G401 (cell line): ENCODE results near the gene PTPN13. TPM values are rescaled to one million over a fixed set of nuclear protein-coding genes. Genes with fewer than 3 reads are reported as not detected.
"Not testable (repeated sequence)": the region's sequence is repeated elsewhere in the genome, so short reads cannot be mapped to it uniquely, and the experiment has no call there.

ENCODE experiments used
- DNase-seq: peaks from one replicate; pipeline ENCODE4 v3.0.0-alpha.2; 2015; ENCODE audit warnings: low spot score
- in situ Hi-C: cut with HindIII; loops from 2 replicates; pipeline ENCODE4 v1.10.0; 2016; ENCODE audit warnings: low sequenced_read_pairs, mixed read lengths
- total RNA-seq: library from RNA; depleted of rRNA; stranded (reverse); fragments of >200 nt; shearing (Covaris generic); gene quantifications from 2 replicates; pipeline ENCODE4 v1.2.3, GENCODE V29; 2014

PTPN13 gene
- total RNA-seq, 1 experiment from 2014 or later: 0.51 TPM

DNA sequence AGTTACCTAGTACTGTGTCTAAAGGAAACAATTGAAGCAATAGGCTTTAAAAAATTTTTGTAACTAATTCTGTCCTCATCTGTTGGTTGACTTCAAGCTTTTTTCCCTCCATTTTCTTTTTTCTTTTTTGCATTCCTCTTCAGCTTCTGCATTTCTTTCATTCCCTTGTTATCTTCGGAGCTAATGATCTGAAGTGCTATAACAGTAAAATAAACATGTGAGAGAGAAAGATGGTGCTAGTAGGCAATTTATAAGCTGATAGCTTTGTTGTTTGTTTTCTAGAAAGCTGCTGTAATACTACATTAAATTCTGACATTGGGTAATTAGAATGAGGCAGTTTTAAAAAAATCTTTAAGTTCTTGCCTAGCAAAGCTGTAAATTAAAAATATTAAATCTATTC is 37.1 kb downstream of the PTPN13 start:
- in situ Hi-C loops: no loop called here
- DNase-seq: no peak

DNA sequence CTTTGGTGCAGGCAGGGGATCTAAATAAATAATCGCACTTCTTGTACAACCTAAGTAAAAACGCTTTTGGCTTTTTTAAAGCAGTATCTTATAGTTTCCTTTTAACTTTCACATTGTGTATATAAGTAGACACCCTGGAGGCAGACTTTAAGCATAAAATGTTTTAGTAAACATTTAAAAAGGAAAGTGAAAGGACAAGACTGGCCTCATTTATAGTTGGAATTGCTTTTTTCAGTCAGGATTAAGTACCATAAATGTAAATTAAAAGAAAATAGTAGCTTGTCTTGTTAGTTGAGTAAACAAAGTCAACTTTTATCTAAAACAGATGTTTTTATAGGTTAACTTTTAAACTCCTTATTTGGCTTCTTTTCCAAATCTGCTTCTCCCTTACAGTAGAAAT is 39.7 kb downstream of the PTPN13 start:
- in situ Hi-C loops: no loop called here

DNA sequence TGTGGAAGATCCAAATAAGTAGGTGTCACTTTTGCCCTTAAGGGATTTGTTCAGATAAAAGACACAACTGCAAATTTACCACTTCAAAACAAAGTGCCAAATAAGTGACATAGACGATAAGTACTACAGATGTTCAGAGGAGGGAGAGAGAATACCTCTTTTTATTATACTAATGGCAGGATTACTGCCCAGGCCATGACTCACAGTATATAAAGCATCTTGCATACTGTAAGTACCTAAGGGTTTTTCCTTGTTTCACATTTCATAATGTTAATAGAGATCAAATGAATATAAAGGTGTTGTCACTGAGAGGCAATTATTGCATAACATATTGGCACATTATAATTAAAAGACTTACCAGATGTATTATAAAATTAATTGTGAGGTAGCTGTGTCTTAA is 46.4 kb downstream of the PTPN13 start:
- in situ Hi-C loops: no loop called here
- DNase-seq: no peak

More for the DNA sequence above, 39.7 kb downstream of the PTPN13 start:
- DNase-seq: no peak

GRCh38 chr4:86641516-86642090 is 47.5 kb downstream of the PTPN13 start:
- DNase-seq: no peak
- in situ Hi-C loops: no loop called here

DNA sequence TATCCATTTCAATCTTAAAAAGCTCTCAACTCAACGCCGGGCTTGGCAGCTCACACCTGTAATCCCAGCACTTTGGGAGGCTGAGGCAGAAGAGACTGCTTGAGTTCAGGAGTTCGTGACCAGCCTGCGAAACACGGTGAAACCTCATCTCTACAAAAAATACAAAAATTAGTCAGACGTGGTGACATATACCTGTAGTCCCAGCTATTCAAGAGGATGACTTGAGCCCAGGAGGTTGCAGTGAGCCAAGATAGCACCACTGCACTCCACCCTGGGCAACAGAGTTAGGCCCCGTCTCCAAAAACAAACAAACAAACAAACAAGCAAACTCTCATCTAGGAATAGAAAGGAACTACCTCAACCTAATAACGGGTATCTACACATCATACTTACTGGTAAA is 50.8 kb downstream of the PTPN13 start:
- no peak for DNase-seq
- in situ Hi-C loops: no loop called here

DNA sequence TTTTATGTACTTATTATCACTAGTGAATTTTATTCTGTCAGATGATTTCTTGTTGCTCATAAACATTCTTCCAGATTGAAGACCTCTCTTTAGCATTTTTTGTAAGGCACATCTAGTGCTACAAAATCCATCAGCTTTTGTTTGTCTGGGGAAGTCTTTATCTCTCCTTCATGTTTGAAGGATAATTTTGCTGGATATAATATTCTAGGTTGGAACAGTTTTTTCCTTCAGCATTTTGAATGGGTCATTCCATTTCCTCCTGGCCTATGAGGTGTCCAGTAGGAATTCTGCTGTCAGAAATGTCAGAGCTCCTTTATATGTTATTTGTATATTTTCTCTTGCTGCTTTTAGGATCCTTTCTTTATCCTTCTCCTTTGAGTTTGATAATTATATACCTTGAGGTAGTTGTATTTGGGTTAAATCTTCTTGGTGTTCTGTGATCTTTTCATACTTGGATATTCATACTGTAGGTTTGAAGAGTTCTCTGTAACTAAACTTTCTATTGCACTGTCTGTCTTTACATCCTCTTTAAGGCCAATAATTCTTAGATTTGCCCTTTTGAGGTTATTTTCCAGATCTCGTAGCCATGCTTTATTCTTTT is 58.3 kb downstream of the PTPN13 start:
- DNase-seq: no peak
- in situ Hi-C loops: no loop called here

- in situ Hi-C loops: no loop called here
- DNase-seq: no peak
These were observed 59.2 kb downstream of the PTPN13 start for GRCh38 chr4:86653237-86653865.

- in situ Hi-C loops, DNase-seq: not testable (repeated sequence)
These were observed 62.7 kb downstream of the PTPN13 start for GRCh38 chr4:86656781-86657180.

DNA sequence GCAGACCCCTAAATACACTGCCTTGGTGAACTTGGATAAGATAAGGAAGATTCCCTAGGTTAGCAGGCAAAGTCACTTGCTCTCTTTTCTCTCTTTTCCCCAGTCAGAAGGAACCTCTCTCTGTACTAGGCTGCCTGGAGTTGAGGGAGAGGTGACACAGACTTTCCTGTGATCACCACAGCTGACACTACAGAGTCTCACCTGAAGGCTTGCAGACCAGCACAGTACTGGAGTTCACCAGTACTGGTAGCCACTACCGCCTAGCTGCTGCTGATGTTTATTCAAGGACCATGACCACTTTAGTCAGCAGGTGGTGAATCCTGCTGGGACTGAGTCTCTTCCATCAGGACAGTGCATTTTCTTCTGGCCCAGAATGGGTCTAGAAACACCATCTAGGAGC is 63.3 kb downstream of the PTPN13 start:
- in situ Hi-C loops: no loop called here
- DNase-seq: no peak

- DNase-seq: no peak
- in situ Hi-C loops: no loop called here
These were observed 63.8 kb downstream of the PTPN13 start for GRCh38 chr4:86657910-86658309.

- in situ Hi-C loops: no loop called here
These were observed 66.3 kb downstream of the PTPN13 start for GRCh38 chr4:86660401-86660800.

DNA sequence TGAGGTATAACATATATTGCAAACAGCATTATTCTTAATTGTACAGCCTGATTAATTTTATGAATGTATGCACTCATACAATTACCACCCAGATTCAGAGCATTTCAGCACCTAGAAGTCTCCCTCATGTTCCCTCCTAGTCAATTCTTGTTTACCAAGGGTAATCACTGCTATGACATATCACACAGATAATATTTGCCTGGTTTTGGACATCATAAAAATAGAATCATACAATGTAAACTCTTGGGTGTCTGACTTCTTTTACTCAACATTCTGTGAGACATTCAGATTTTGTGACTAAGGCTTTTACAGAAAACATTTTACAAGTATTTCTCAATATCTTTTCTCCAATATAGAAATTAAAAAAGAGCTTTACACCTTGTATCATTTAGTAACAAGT is 66.9 kb downstream of the PTPN13 start:
- in situ Hi-C loops: no loop called here
- DNase-seq: no peak

More at GRCh38 chr4:86660401-86660800, 66.3 kb downstream of the PTPN13 start:
- no peak for DNase-seq

- no peak for DNase-seq
- in situ Hi-C loops: no loop called here
These were observed 67.3 kb downstream of the PTPN13 start for GRCh38 chr4:86661418-86661817.

GRCh38 chr4:86664959-86665358 is 70.8 kb downstream of the PTPN13 start:
- in situ Hi-C loops: no loop called here
- no peak for DNase-seq

- DNase-seq: no peak
- in situ Hi-C loops: no loop called here
These were observed 76.2 kb downstream of the PTPN13 start for GRCh38 chr4:86670298-86670697.

DNA sequence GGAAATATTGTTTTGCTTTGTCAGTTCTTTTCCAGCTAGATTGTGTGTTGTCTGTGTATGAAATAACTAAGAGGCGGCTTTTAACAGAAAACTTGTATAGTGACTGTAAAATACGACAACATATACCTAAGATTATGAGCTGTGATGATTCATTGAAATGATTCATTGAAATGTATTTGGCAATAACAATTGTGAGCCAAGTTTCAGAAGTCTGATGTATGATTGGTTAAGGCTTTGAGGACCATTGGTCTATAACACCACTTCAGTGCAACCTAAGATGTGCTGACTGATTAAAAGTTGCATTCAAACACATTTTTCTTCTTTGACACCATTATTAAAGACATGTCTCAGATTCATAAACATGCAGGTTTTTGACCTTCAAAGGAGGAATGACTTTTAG is 76.6 kb downstream of the PTPN13 start:
- in situ Hi-C loops: no loop called here

DNA sequence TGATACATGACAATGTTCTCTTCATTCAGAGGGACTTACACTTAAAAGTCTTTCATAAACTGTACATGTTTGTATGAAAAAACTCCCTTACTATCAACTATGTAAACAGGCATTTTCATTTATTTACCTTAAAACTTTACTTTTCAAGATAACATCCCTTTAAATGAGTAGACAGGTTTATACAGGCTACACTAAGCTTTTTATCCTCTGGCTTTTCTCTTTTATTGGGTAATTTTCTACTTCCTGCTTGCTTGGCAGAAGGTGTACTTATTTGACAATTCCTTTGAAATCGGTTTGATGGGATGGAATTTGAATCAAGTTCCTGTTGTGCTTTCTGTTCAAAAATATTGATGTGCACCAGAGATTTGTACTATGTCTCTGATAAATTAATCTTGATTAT is 81.4 kb downstream of the PTPN13 start:
- DNase-seq: no peak
- in situ Hi-C loops: no loop called here

More for the DNA sequence above, 76.6 kb downstream of the PTPN13 start:
- DNase-seq: no peak

GRCh38 chr4:86678796-86679195 is 84.7 kb downstream of the PTPN13 start:
- in situ Hi-C loops: no loop called here
- no peak for DNase-seq

- DNase-seq: no peak
- in situ Hi-C loops: no loop called here
These were observed 85.3 kb downstream of the PTPN13 start for GRCh38 chr4:86679441-86679840.

- in situ Hi-C loops: no loop called here
- DNase-seq: no peak
These were observed 89.1 kb downstream of the PTPN13 start for GRCh38 chr4:86683167-86683566.

- DNase-seq: no peak
- in situ Hi-C loops: no loop called here
These were observed 89.9 kb downstream of the PTPN13 start for GRCh38 chr4:86683983-86684382.
